ENCODE measurements around the gene POLR3GL. TPM values are rescaled to one million over a fixed set of nuclear protein-coding genes. Genes with fewer than 3 reads are reported as not detected.

POLR3GL gene
- total and polyA plus RNA-seq, 10 of the 15 experiments (the other 5 are each of a cell fraction or from before 2014, with no cell fraction given) = 12.8 to 47.0 (median 26.6) TPM

DNA sequence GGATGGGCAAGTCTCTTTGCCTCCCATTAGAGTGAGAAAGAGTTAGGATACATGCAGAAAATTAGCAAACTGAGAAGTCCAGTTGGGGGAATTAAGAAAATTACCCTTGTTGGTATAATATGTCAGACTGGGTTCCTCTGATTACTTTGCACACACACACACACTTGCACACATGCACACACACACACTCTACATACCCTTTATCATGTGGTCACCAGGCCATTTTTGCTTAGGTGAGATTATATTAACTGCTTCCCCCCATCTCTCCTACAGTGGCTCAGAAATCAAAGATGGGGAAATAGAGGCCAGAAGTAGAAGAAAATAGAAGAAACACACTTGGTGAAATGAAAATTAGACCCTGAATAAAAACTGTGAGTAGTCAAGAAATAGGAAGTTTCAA, 5.8 kb upstream of the POLR3GL start:
- Histone ChIP-seq H3K27me3 (replicated peaks in 1 of 2; ENCODE audit: control insufficient read depth in 2 of 2, insufficient read depth in 2 of 2, low read length in 1 of 2) (no peaks in the 10 kb centered on the region; a peak in 1 of 4 replicates), H3K36me3 (ENCODE audit: control insufficient read depth in 2 of 2, insufficient read depth in 2 of 2, low read length in 1 of 2) (no peaks in the 10 kb centered on the region; a peak in 1 of 4 replicates), H3K4me3 (no peak overlapping the region), H3K9ac (ENCODE audit: control insufficient read depth, insufficient read depth, low read length) (no peak overlapping the region), H3K4me2 (ENCODE audit: control insufficient read depth, insufficient read depth) (no peak overlapping the region), H4K20me1 (ENCODE audit: control insufficient read depth, insufficient read depth) (no peaks in the 10 kb centered on the region), H3K9me3 (replicated peaks; ENCODE audit: control insufficient read depth, insufficient read depth, low read length) (no peaks in the 10 kb centered on the region), H3K79me2 (ENCODE audit: control insufficient read depth, insufficient read depth, low read length) (peaks cover 20% of the 10 kb centered on the region), H3K4me1 (ENCODE audit: control insufficient read depth, insufficient read depth, low read length) (peaks cover 17% of the 10 kb centered on the region), H2AFZ (ENCODE audit: control insufficient read depth, low read depth, low read length) (no peak overlapping the region), H3K27ac (ENCODE audit: control insufficient read depth, insufficient read depth) (no peak overlapping the region)
- POLR2A ChIA-PET = interaction anchor here (1.1 to 5.8 kb wide), 13 partner anchors 9 to 134 kb away, joined by 3 to 58 read pairs (median 8); partner anchors contain the start of genes PEX11B, PIAS3 and RBM8A
- SMC1A ChIA-PET (ENCODE audit: uncharacterized antibody, unreplicated experiment) = interaction anchor here (0.7 to 4.1 kb wide), 13 partner anchors 20 to 175 kb away, joined by 3 to 37 read pairs (median 4); partner anchors contain the start of genes PEX11B and RBM8A
- in situ Hi-C loops (cut with MboI) = no loop called here
- CTCF ChIA-PET = interaction anchor here (0.6 to 4.1 kb wide), 10 partner anchors 10 to 130 kb away, joined by 3 to 27 read pairs (median 4); partner anchors contain the start of genes NUDT17 and RBM8A
- no TSS peak for BruUV-seq (replicated peaks)
- no peak for ATAC-seq
- RAD21 ChIA-PET (ENCODE audit: unreplicated experiment) = interaction anchor here (0.9 to 4.7 kb wide), 8 partner anchors 20 to 100 kb away, joined by 3 to 47 read pairs (median 10); partner anchors contain the start of genes PIAS3 and RBM8A
- no peak for FAIRE-seq
- no peak for DNase-seq (ENCODE audit: low read depth, low spot score)
- TF ChIP-seq SP1 (IDR thresholded peaks at IDR 0.05; ENCODE audit: low read depth, low read length) (no peak), RUNX3 (IDR thresholded peaks at IDR 0.05; ENCODE audit: low read length) (no peak), NFYA (IDR thresholded peaks at IDR 0.05; ENCODE audit: borderline replicate concordance, low read depth, low read length) (no peak), GATAD2B (conservative IDR thresholded peaks at IDR 0.05; ENCODE audit: low read depth) (no peak), STAT3 (IDR thresholded peaks at IDR 0.05; ENCODE audit: low read depth, low read length) (no peak), EP300 (IDR thresholded peaks at IDR 0.05; ENCODE audit: borderline replicate concordance in 1 of 2, control insufficient read depth in 1 of 2, low read depth in 2 of 2, low read length in 2 of 2) (no peak), SRF (IDR thresholded peaks at IDR 0.05; ENCODE audit: low read depth in 2 of 2, low read length in 2 of 2) (no peak), WRNIP1 (IDR thresholded peaks at IDR 0.05; ENCODE audit: borderline replicate concordance, low read depth, low read length) (no peak), BRCA1 (IDR thresholded peaks at IDR 0.05; ENCODE audit: low read depth, low read length) (no peak), RB1 (IDR thresholded peaks at IDR 0.05; ENCODE audit: borderline replicate concordance) (no peak), SREBF2 (IDR thresholded peaks at IDR 0.05; ENCODE audit: low read length) (no peak)
- TF ChIP-seq, protein P1, sequence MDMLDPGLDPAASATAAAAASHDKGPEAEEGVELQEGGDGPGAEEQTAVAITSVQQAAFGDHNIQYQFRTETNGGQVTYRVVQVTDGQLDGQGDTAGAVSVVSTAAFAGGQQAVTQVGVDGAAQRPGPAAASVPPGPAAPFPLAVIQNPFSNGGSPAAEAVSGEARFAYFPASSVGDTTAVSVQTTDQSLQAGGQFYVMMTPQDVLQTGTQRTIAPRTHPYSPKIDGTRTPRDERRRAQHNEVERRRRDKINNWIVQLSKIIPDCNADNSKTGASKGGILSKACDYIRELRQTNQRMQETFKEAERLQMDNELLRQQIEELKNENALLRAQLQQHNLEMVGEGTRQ (IDR thresholded peaks at IDR 0.05; ENCODE audit: borderline replicate concordance, low read depth, low read length) = no peak
- TF ChIP-seq, protein P2, sequence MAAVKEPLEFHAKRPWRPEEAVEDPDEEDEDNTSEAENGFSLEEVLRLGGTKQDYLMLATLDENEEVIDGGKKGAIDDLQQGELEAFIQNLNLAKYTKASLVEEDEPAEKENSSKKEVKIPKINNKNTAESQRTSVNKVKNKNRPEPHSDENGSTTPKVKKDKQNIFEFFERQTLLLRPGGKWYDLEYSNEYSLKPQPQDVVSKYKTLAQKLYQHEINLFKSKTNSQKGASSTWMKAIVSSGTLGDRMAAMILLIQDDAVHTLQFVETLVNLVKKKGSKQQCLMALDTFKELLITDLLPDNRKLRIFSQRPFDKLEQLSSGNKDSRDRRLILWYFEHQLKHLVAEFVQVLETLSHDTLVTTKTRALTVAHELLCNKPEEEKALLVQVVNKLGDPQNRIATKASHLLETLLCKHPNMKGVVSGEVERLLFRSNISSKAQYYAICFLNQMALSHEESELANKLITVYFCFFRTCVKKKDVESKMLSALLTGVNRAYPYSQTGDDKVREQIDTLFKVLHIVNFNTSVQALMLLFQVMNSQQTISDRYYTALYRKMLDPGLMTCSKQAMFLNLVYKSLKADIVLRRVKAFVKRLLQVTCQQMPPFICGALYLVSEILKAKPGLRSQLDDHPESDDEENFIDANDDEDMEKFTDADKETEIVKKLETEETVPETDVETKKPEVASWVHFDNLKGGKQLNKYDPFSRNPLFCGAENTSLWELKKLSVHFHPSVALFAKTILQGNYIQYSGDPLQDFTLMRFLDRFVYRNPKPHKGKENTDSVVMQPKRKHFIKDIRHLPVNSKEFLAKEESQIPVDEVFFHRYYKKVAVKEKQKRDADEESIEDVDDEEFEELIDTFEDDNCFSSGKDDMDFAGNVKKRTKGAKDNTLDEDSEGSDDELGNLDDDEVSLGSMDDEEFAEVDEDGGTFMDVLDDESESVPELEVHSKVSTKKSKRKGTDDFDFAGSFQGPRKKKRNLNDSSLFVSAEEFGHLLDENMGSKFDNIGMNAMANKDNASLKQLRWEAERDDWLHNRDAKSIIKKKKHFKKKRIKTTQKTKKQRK (IDR thresholded peaks at IDR 0.05; ENCODE audit: low read depth, low read length) = no peak
- intact Hi-C loops (cut with micrococcal nuclease; ENCODE audit: unreplicated experiment) = loop anchor here (2.0 kb wide), 2 partner anchors 18 to 32 kb away; partner anchors contain the start of gene RBM8A

Measured in GM12878 (cell line).